ENCODE measurements around the gene LAMA3.

DNA sequence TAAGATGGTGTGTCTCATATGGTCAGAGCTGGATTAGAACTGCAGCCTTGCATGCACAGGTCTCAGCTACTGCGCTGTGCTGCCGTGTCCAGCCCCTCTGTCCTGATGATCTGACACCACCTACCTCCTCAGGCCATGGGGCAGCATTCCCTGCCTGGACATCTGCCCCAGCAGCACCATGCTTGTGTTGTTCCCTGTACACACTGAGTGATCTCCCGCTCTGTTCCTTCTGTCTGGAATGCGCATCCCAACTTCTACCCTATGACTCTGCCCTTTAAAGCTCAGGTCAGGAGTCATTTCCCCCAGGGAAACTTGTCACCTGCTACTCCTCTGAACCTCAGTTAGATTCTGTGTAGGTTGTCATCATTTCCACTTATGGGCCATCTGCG, 167.9 kb downstream of the LAMA3 start:
- TF ChIP-seq, protein P1, sequence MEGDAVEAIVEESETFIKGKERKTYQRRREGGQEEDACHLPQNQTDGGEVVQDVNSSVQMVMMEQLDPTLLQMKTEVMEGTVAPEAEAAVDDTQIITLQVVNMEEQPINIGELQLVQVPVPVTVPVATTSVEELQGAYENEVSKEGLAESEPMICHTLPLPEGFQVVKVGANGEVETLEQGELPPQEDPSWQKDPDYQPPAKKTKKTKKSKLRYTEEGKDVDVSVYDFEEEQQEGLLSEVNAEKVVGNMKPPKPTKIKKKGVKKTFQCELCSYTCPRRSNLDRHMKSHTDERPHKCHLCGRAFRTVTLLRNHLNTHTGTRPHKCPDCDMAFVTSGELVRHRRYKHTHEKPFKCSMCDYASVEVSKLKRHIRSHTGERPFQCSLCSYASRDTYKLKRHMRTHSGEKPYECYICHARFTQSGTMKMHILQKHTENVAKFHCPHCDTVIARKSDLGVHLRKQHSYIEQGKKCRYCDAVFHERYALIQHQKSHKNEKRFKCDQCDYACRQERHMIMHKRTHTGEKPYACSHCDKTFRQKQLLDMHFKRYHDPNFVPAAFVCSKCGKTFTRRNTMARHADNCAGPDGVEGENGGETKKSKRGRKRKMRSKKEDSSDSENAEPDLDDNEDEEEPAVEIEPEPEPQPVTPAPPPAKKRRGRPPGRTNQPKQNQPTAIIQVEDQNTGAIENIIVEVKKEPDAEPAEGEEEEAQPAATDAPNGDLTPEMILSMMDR (conservative IDR thresholded peaks at IDR 0.05; ENCODE audit: low read length), result no peak
- TF ChIP-seq EZH2phosphoT487 (IDR thresholded peaks at IDR 0.05; ENCODE audit: borderline replicate concordance), result no peak

Measured in Loucy (cell line).